Measurements from ENCODE around the gene PYY.
"Not testable (repeated sequence)": the region's sequence is repeated elsewhere in the genome, so short reads cannot be mapped to it uniquely, and the experiment has no call there.

PYY gene

DNA sequence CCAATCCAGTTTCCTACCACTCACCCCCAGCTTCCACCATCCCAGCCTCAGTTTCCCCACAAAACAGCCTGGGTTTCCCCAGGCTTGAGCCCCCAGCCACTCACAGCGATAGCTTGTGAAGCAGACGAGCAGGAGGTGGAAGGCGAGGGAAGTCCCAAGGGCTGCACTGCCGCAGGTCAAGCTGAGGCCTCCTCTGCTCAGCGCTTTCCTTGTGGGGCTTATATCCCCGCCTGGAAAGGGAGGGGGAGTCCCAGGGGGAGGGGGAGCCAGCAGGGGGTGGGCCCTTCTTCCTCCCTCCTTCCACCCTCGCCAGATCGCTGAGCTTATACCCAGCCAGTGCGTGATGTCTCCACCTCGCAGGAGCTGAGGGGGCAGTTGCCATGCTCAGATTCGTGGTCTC lies at the start of gene PYY:
Gene PYY (minus strand): TSS at position 195 of the 400 bp plus-strand sequence. CDS start 457 bp downstream, outside the sequence.
- DNase-seq (ENCODE audit: low read depth in 2 of 2, low spot score in 1 of 2): no peak

DNA sequence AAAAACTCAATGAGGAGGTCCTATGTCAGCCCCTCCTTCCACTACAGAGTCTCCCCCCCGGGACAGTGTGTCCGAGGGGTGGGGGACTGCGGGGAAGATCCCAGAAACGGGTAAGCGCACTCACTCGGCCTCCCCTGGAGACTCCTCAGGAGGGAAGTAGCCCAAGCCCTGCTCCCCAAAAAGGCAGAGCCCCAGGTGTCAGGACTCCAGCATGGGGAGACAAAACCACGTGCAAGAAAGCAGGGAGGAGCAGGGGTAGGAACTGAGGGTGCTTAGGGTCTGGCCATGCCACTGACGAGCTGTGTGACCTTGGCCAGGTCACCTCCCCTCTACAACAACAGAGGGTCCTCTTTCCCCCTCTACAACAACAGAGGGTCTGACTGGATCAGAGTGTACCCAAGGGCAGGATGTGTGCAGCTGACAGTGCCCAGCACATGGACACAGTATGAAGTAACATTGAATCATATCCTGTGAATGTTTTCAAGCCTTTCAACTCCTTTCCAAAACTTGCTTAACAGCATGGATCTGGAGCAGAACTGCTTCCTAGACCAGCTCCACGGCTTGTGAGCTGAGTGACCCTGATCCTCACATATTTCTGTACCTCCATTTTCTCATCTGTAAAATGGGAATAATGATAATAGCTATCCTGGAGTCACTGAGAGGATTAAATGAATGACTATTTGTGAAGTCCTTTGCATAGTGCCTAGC lies 48.6 kb upstream of the PYY start:
- DNase-seq (ENCODE audit: low read depth in 2 of 2, low spot score in 1 of 2): no peak

DNA sequence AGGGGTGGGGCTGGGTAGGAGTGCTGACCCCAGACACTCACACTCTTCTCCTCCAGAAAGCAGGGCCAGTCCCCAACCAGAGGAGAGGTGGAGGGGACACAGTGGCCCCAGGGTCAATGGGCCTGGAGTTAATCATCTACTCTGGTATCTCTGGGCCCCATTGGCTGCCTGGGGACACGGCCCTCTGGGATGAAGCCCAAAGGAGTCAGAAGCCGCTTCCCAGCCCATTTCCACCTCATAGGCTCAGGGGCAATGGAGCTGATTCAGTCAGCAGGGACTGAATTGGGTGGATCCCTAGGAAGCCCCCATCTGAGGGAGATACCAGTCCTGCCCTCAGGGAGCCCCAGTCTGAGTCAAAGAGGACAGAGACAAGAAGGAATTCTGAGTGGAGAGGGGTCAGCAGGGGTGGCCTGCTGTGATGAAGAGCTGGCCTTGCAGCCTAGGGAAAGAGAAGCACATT lies 47.8 kb upstream of the PYY start:
- DNase-seq (ENCODE audit: low read depth in 2 of 2, low spot score in 1 of 2): no peak

- no peak for DNase-seq (ENCODE audit: low read depth in 2 of 2, low spot score in 1 of 2)
Observed at GRCh38 chr17:44000871-44001460, 47.2 kb upstream of the PYY start.

GRCh38 chr17:44000141-44000860 lies 46.6 kb upstream of the PYY start:
- no peak for DNase-seq (ENCODE audit: low read depth in 2 of 2, low spot score in 1 of 2)

GRCh38 chr17:43999024-43999423 lies 45.3 kb upstream of the PYY start:
- DNase-seq (ENCODE audit: low read depth in 2 of 2, low spot score in 1 of 2): no peak

GRCh38 chr17:43998552-43998951 lies 44.8 kb upstream of the PYY start:
- no peak for DNase-seq (ENCODE audit: low read depth in 2 of 2, low spot score in 1 of 2)

DNA sequence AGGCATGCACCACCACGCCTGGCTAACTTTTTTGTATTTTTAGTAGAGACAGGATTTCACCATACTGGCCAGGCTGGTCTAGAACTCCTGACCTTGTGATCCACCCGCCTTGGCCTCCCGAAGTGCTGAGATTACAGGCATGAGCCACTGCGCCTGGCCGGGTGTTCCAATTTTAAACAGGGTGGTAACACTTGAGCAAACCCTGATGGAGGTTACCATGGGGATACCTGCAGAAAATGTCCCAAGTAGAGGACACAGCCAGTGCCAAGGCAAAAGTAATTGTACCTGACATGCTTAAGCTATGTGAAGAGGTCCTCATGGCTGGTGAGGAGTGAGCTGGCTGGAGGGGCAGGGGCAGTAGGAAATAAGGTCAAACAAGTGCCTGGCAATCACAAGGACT lies 43.4 kb upstream of the PYY start:
- DNase-seq (ENCODE audit: low read depth in 2 of 2, low spot score in 1 of 2): not testable (repeated sequence)

GRCh38 chr17:43995150-43995471 lies 41.4 kb upstream of the PYY start:
- no peak for DNase-seq (ENCODE audit: low read depth in 2 of 2, low spot score in 1 of 2)

DNA sequence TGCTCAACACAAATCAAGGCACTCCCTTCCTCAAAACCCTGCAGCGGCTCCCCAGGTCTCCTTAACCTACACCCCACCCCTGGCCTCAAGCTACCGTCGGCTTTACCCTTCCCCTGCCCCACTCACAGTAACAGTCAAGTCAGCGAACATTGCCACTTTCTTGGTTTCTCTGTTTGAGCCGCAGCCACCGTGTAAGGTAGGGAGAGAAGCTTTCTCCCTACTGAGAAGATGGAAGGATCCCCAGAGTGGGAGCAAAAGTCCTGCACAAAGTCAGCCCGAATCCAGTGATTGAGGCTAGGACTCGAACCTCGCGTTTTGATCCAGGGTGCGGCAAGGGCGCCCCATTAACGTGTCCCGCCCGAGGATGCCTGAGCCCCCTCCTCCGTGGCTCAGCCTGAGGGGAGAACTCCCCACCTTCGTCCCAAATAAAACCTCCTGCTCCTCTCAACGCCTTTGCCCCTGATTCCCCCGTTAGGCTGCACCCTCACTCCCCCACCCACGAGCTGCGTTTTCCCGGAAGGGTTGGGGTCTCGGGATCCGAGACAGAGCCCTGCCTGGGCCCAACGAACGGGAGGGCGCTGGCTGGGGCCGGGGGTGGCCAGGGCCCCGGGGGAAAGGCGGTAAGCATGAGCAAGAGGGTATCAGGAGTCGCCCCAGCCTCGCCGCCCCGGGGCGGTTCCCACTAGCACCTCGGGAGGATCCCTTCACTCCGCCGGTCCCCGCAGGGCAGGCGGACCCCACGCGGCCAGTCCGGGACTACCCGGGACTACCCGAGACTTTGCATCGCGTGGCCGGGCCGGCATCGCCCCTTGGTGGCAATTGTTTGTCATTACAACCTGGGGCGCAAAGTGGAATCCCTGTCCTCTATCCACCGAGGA lies 40.8 kb upstream of the PYY start:
- peak in 1 of 2 donors; percentile 33 for DNase-seq (ENCODE audit: low read depth in 2 of 2, low spot score in 1 of 2)

GRCh38 chr17:43992641-43993040 lies 38.9 kb upstream of the PYY start:
- DNase-seq (ENCODE audit: low read depth in 2 of 2, low spot score in 1 of 2): no peak

DNA sequence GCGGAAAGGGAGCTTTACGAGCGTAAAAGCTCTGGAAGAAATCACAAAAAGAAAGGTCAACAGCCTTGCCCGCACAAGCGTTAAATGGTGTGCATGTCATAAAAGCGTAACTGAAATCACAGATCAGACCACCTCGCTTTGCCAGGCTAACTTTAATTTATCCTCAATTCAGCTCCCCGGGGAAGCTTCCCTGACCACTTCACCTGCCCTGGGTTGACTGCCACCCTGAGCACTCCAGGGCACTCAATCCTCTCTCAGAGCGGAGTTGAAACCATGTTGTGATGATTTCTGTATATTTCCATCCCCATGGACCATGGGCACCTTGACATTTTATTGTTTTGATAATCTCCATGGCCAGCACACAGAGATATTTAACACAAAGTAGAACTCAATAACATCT lies 34.6 kb upstream of the PYY start:
- no peak for DNase-seq (ENCODE audit: low read depth in 2 of 2, low spot score in 1 of 2)

DNA sequence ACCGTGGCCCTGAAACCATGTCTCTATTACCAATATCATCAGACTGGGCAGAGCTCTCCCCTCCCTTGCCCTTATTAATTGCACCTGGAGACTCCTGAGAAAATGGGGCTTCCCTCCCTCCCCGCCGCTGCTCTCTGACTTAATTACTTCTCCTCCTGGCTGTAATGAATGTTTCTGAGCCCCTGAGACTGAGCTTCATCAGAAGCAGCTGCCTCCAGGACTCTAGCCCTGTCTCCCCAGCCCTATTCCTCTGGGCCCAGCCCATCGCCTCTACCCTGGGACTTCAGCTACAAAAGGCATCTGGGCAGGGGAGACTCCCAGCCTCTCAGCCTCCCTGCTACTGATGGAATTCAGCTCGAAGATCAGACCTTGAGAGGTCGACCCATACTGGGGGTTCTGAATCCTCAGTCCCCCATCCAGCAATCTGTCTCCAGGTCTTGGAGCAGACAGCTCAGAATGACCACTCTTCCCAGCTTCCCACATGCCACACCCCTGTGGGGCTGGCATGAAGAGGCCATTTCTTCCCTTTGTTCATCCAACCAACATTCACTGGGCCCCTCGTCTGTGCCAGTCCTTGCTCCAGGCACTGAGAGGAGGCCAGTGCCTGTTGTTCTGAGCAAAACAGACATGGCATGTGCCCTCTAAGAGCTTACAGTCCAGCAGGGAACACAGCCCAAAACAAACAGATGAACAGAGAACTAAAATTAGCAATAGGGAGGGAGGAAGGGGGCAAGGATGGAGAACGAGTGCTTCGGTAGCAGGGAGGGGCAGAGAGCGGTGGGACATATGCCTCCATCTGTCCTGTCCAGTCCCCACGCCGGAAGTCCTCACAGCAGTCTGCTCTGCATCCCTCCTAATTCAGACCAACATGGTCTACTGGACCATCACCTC lies 33.6 kb upstream of the PYY start:
- no peak for DNase-seq (ENCODE audit: low read depth in 2 of 2, low spot score in 1 of 2)

DNA sequence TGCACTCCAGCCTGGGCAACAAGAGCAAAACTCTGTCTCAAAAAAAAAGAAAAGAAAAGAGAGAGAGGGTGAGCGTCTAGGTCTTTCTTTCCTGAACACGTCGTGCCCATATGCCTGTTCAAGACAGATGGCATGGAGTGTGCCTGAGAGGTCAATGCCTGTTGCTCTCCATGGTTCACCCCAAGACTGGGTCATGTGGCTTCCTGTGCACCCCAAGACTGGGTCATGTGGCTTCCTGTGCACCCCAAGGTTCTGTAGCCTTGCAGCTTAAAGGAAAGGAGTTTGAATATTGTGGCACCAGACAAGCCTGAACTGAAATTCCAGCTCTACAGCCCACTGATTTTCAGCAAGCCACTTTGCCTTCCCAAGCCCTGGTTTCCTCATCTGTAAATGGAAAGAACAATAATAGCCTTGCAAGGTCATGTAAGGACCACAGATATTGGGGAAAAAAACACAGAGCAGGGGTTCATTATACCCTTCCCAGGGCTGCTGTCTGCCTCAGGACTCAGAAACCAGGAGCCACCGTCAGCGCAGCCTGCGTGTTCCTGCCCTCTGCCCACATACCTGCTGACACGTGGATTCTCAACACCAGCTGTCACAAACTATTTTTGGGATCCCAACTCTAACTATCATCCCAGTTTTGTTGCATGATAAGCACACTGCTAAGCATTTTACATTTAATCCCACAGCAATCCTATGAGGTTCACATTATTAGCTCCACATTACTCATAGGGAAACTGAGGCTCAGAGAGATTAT lies 32.7 kb upstream of the PYY start:
- DNase-seq (ENCODE audit: low read depth in 2 of 2, low spot score in 1 of 2): no peak

DNA sequence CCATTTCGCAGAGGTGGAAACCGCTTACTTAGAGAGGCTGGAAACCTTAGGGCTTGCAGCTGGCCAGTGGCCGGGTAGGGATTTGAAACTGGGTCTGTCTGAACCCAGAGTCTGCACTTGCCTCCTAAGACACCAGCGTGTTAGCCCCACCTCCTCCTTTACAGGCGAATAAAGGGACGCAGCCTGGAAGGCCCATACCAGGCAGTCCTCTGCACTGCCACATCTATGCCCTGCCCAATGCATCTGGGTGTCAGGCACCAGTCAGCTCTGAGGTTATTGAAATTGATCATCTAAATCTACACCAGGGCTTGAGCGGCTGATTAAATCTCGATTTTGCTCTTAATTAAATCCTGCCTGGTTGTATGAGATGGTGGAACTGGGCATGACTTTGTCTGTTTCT lies 30.8 kb upstream of the PYY start:
- DNase-seq (ENCODE audit: low read depth in 2 of 2, low spot score in 1 of 2): no peak

- DNase-seq (ENCODE audit: low read depth in 2 of 2, low spot score in 1 of 2): no peak
Observed at GRCh38 chr17:43983515-43984411, 30.0 kb upstream of the PYY start.

GRCh38 chr17:43983196-43983514 lies 29.4 kb upstream of the PYY start:
- DNase-seq (ENCODE audit: low read depth in 2 of 2, low spot score in 1 of 2): no peak

DNA sequence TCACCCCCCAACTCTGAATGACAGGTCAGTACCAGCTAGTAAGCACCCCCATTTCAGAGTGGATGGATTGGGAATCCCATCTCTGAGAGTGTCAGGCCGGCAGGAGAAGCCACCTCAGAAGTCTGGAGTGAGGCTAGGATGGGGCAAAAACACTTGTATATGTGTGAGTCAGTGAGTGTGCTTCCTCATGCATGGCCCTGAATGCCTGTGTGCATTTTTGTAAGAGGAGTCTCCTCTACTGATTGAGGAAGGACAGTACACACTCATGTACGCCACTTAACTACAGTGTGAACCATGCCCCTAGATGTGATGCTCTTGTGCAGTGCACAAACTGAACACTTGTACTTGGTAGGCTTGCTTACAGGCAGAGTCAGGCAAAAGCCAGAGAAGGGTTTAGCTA lies 28.4 kb upstream of the PYY start:
- DNase-seq (ENCODE audit: low read depth in 2 of 2, low spot score in 1 of 2): no peak

- DNase-seq (ENCODE audit: low read depth in 2 of 2, low spot score in 1 of 2): no peak
Observed at GRCh38 chr17:43979671-43980070, 25.9 kb upstream of the PYY start.
